Natural killer cell (primary cell): Measurements from ENCODE around the gene DGKB. TPM values are rescaled to one million over a fixed set of nuclear protein-coding genes. Genes with fewer than 3 reads are reported as not detected.

Experiments
- ATAC-seq, 3 donors: fragments of 150-1000 bp in 2 of 3; fragments of 200-7000 bp in 1 of 3; cut with Tn5 transposase; 1 replicate in 1 of 3; 2 replicates in 2 of 3; pipeline ENCODE4 v1.10.0; 2021; ENCODE audit warnings: mild to moderate bottlenecking in 2 of 3, moderate library complexity in 2 of 3
- DNase-seq, 2 donors: peaks; one replicate each; pipeline versions ENCODE4 v3.0.0 to v3.0.0-alpha.2; 2013 to 2021; ENCODE audit warnings: mixed read lengths in 1 of 2
- H3K27ac ChIP-seq: one replicate; pipeline ENCODE4 v1.5.1; 2013; ENCODE audit warnings: mild to moderate bottlenecking, low read length
- H3K27me3 ChIP-seq: one replicate; pipeline ENCODE4 v1.6.1; 2013; ENCODE audit warnings: low read length; ENCODE audit not compliant: control insufficient read depth, insufficient read depth
- H3K36me3 ChIP-seq: one replicate; pipeline ENCODE4 v1.6.1; 2013; ENCODE audit warnings: low read length; ENCODE audit not compliant: control insufficient read depth, insufficient read depth
- H3K4me1 ChIP-seq: one replicate; pipeline ENCODE4 v1.6.1; 2013; ENCODE audit warnings: low read length; ENCODE audit not compliant: control insufficient read depth, insufficient read depth
- H3K4me3 ChIP-seq: one replicate; pipeline ENCODE4 v1.5.1; 2013; ENCODE audit warnings: low read length
- H3K9me3 ChIP-seq: one replicate; pipeline ENCODE4 v1.6.1; 2013; ENCODE audit warnings: low read length; ENCODE audit not compliant: control insufficient read depth, insufficient read depth
- H3K27ac Mint-ChIP-seq, 2 donors: one replicate each; pipeline ENCODE4 v1.8.0; 2022; ENCODE audit warnings: mild to moderate bottlenecking in 2 of 2, mixed read lengths in 2 of 2, moderate library complexity in 1 of 2
- H3K27me3 Mint-ChIP-seq, 2 donors: one replicate each; pipeline ENCODE4 v1.8.0; 2022; ENCODE audit warnings: low read depth in 2 of 2, mixed read lengths in 2 of 2
- H3K36me3 Mint-ChIP-seq: one replicate; pipeline ENCODE4 v1.8.0; 2022; ENCODE audit warnings: mixed read lengths
- H3K4me1 Mint-ChIP-seq, 2 donors: one replicate each; pipeline ENCODE4 v1.8.0; 2022; ENCODE audit warnings: mixed read lengths in 2 of 2
- H3K4me3 Mint-ChIP-seq: one replicate; pipeline ENCODE4 v1.8.0; 2022; ENCODE audit warnings: mild to moderate bottlenecking, moderate library complexity, mixed read lengths
- H3K9me3 Mint-ChIP-seq, 2 donors: one replicate each; pipeline ENCODE4 v1.8.0; 2022; ENCODE audit warnings: mixed read lengths in 2 of 2
- WGBS: methylation state at CpG from one replicate; pipeline ENCODE4 v1.1.7; 2013; ENCODE audit warnings: missing lambda C conversion rate; ENCODE audit not compliant: insufficient coverage; 5-methylcytosine and 5-hydroxymethylcytosine counted together
- intact Hi-C: fragments of 100-400 bp; cut with micrococcal nuclease; formaldehyde crosslinking; loops from one replicate; pipeline ENCODE4 v1.14.2; 2022
- total RNA-seq, 4 donors: library from RNA; stranded (reverse); fragments of 120-200 nt in 1 of 4; gene quantifications; one replicate each; pipeline versions ENCODE4 v1.2.3 to v1.2.4, GENCODE V29; 2013 to 2022
- TF ChIP-seq, protein P1 (sequence below): fragments of 200-600 bp; IDR thresholded peaks from one replicate; pipeline ENCODE4 v1.8.0; 2022; ENCODE audit warnings: antibody characterized with exemption

DGKB gene
- total RNA-seq, 3 donors from 2014 or later (not counting 1 experiment from before 2014, with no cell fraction given), result not detected

DNA sequence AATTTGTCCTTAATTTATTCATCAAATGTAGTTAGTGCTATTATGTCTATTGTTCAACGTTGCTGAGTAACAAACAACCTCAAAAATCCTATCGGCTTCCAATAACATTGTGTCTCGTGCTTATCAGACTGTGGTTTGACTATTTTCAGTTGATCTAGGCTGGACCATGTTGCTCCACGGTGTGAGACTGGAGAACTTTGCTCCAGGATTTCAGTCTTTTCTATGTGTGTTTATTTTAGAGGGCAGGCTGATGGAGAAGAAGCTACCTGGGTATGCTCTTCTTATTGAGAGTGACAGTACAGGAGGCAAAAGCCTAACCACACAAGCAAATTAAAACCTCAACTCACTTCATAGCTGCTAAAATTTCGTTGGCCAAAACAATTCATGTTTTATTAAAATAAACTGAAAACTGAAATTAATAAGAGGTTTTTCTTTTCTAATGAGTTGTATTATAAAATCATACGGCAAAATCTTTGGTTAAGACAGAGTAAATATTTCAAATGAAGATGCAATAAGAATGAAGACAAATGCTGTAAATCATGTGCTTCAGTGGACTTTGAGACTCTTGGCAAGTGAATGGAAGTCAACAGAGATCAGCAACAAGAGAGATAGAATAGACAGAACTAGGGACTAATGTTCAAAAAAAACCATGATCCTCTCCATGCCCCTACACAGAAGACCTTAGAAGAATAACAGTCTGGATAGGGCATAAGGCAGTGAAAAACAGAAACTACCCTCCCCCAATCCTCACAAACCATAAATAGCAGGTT lies 495.1 kb downstream of the DGKB start:
- DNase-seq (no peak), ATAC-seq (no peak)
- WGBS, result 75% methylated on average over 5 of the region's 6 CpGs
- peaks cover 6% of the 10 kb centered on the region for H3K36me3 Mint-ChIP-seq
- Histone ChIP-seq H3K4me1 (no peaks in the 10 kb centered on the region), H3K4me3 (no peak overlapping the region), H3K36me3 (no peaks in the 10 kb centered on the region), H3K27ac (no peak overlapping the region), H3K27me3 (no peaks in the 10 kb centered on the region), H3K9me3 (no peaks in the 10 kb centered on the region)
- no peak overlapping the region for H3K4me3 Mint-ChIP-seq
- TF ChIP-seq, protein P1, sequence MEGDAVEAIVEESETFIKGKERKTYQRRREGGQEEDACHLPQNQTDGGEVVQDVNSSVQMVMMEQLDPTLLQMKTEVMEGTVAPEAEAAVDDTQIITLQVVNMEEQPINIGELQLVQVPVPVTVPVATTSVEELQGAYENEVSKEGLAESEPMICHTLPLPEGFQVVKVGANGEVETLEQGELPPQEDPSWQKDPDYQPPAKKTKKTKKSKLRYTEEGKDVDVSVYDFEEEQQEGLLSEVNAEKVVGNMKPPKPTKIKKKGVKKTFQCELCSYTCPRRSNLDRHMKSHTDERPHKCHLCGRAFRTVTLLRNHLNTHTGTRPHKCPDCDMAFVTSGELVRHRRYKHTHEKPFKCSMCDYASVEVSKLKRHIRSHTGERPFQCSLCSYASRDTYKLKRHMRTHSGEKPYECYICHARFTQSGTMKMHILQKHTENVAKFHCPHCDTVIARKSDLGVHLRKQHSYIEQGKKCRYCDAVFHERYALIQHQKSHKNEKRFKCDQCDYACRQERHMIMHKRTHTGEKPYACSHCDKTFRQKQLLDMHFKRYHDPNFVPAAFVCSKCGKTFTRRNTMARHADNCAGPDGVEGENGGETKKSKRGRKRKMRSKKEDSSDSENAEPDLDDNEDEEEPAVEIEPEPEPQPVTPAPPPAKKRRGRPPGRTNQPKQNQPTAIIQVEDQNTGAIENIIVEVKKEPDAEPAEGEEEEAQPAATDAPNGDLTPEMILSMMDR, result no peak
- no peaks in the 10 kb centered on the region for H3K27me3 Mint-ChIP-seq
- no peaks in the 10 kb centered on the region for H3K4me1 Mint-ChIP-seq
- intact Hi-C loops, result no loop called here
- H3K9me3 Mint-ChIP-seq, result peaks cover 5 to 9% of the 10 kb centered on the region in 2 donors
- no peak overlapping the region for H3K27ac Mint-ChIP-seq

DNA sequence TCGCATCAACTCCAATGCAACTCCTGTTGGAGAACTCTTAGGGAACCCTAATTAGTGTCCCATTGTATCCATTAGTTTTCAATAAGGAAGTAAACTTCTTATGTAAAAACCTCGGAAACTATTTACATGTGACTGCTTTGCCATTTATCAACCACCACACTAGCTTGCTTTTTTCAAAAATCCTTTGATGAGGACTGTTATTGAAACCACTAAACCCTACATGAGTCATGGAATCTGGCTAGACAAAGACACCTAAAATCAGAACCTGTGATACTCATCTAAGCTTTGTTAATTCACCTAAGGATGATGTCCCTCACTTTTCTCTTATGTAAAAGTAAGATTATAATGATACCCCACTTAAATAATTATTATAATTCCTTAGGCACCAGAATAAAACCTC lies 499.0 kb downstream of the DGKB start:
- Histone ChIP-seq H3K27ac (no peak overlapping the region), H3K4me1 (no peaks in the 10 kb centered on the region), H3K4me3 (no peak overlapping the region), H3K36me3 (no peaks in the 10 kb centered on the region), H3K9me3 (no peaks in the 10 kb centered on the region), H3K27me3 (no peaks in the 10 kb centered on the region)
- intact Hi-C loops, result no loop called here
- 57% methylated on average over 2 of the region's 2 CpGs for WGBS
- Mint-ChIP-seq H3K4me1 (no peaks in the 10 kb centered on the region), H3K36me3 (peaks cover 9% of the 10 kb centered on the region), H3K4me3 (no peak overlapping the region), H3K9me3 (peaks cover 4 to 7% of the 10 kb centered on the region in 2 donors), H3K27me3 (no peaks in the 10 kb centered on the region), H3K27ac (no peak overlapping the region)
- TF ChIP-seq, protein P1, result no peak
- DNase-seq (no peak), ATAC-seq (no peak)

DNA sequence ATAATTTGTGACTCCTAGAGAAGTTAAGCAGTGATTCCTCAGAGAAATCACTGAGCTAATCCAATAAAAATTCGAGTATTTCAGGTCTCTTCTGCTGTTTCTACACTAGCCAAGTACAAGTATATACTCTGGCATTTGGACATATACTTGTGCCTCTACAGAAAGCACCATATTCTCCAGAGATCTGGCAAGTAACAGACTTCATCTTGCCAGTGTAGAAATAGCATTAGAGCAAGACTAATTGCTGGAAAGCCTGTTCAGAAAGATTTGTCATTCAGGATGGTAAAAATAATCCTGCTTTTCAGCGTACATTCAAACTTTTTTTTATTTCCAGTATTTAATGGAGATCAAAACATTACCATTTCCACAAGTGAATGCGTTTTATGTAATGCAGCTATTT lies 502.3 kb downstream of the DGKB start:
- Histone ChIP-seq H3K27me3 (no peaks in the 10 kb centered on the region), H3K9me3 (no peaks in the 10 kb centered on the region), H3K4me1 (no peaks in the 10 kb centered on the region), H3K27ac (no peak overlapping the region), H3K4me3 (no peak overlapping the region), H3K36me3 (no peaks in the 10 kb centered on the region)
- no peak for DNase-seq
- no peak overlapping the region for H3K27ac Mint-ChIP-seq
- H3K4me1 Mint-ChIP-seq, result no peaks in the 10 kb centered on the region
- TF ChIP-seq, protein P1, result no peak
- ATAC-seq, result no peak
- H3K36me3 Mint-ChIP-seq, result peaks cover 13% of the 10 kb centered on the region
- WGBS, result 47% methylated on average over 1 of the region's 3 CpGs
- peaks cover 3 to 15% of the 10 kb centered on the region in 2 donors for H3K9me3 Mint-ChIP-seq
- no peak overlapping the region for H3K4me3 Mint-ChIP-seq
- H3K27me3 Mint-ChIP-seq, result no peaks in the 10 kb centered on the region
- intact Hi-C loops, result no loop called here

DNA sequence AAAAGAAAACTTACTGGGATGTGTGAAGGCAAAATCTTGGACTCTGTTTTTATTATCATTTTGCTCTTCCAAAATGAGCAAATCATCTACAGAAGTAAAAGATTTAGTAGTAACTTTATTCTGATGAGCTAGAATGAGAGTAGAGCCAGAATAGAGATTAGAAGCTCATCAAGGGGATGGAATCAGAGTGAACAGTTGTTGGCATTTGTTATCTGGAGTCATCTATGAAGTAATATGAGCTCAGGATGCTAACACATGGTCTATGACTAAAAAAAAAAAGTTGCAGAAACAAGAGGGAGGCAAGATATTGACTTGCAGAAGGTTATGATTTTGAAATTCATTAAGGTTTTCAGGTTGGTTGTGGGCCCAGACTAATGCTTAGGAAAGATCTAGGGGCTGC lies 504.0 kb downstream of the DGKB start:
- no peak overlapping the region for H3K4me3 Mint-ChIP-seq
- no peaks in the 10 kb centered on the region for H3K4me1 ChIP-seq
- no peaks in the 10 kb centered on the region for H3K4me1 Mint-ChIP-seq
- no peaks in the 10 kb centered on the region for H3K36me3 ChIP-seq
- no peak for DNase-seq
- H3K9me3 ChIP-seq, result no peaks in the 10 kb centered on the region
- peaks cover 6 to 21% of the 10 kb centered on the region in 2 donors for H3K9me3 Mint-ChIP-seq
- peaks cover 12% of the 10 kb centered on the region for H3K36me3 Mint-ChIP-seq
- H3K27me3 ChIP-seq, result no peaks in the 10 kb centered on the region
- H3K27ac ChIP-seq, result no peak overlapping the region
- H3K4me3 ChIP-seq, result no peak overlapping the region
- no peak overlapping the region for H3K27ac Mint-ChIP-seq
- H3K27me3 Mint-ChIP-seq, result no peaks in the 10 kb centered on the region
- intact Hi-C loops, result no loop called here
- ATAC-seq, result no peak
- TF ChIP-seq, protein P1, result no peak
